Myocyte (in vitro differentiated cells): ENCODE measurements around the gene TPSG1. TPM values are rescaled to one million over a fixed set of nuclear protein-coding genes. Genes with fewer than 3 reads are reported as not detected.
"Not testable (repeated sequence)": the region's sequence is repeated elsewhere in the genome, so short reads cannot be mapped to it uniquely, and the experiment has no call there.

ENCODE experiments used
- DNase-seq: peaks from one replicate; pipeline ENCODE4 v3.0.0-alpha.2; 2012; ENCODE audit warnings: low read depth
- total RNA-seq: library from RNA; depleted of rRNA; stranded (reverse); fragments of >200 nt; gene quantifications from 2 replicates; pipeline ENCODE4 v1.2.3, GENCODE V29; 2014

Gene TPSG1
- total RNA-seq, 1 donor from 2014 or later = not detected

GRCh38 chr16:1257561-1258224 lies 32.6 kb upstream of the TPSG1 start:
- DNase-seq = no peak

DNA sequence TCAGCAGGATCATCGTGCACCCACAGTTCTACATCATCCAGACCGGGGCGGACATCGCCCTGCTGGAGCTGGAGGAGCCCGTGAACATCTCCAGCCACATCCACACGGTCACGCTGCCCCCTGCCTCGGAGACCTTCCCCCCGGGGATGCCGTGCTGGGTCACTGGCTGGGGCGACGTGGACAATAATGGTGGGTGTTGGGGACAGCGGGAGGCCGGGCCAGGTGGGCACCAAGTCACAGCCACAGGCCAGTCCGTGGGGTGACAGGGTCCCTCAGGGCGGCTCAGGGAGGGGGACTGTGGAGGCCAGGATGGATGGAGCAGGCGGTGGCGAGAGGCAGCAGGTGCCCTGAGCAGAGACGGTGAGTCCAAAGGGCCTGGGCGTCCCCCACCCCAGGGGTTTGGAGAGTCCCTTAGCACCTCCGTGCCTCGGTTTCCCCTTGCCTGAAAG lies 31.8 kb upstream of the TPSG1 start:
- no peak for DNase-seq

GRCh38 chr16:1256296-1256873 lies 31.3 kb upstream of the TPSG1 start:
- DNase-seq = not testable (repeated sequence)

DNA sequence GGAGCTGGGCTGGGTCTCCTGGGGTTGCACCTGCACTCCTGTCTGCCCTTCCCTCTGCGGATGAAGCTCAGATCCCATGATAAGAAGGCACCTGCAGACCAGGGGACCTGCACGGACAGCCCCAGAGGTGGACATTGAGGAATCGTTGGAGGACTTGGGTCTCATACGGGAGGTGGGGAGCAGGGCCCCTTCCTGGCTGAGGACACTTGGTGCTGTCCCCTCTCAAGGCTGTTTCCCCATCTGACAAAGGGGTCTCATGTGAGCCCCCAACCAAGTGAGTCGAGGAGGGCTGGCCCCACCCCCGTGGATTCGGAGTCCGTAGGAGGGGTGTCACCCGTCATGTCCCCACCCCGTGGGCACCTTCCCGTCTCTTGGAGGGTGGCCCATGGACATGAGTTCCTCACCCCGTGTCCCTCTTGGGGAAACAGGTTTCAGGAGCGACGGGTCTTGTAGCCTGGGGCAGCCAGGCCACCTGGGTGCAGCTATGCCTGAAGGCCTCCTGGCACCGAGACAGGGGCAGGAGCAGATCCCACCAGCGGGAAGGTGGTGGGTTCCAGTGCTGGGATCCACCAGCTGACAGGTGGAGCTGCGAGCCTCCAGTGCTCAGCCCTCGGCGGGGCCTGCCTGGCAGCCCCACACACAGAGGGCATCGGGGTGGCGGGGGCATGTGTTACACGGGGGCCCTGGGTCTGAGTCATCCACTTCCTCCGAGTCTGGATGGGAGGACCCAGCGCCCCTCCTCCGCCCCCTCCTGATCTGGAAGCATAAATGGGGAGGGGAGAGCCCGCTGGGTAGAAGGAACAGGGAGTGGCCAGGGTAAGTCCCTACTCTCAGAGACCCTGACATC lies 30.4 kb upstream of the TPSG1 start, which contains the start of gene TPSD1:
TPSD1 (plus strand) TSS at position 794 of the 847 bp plus-strand sequence. CDS start 212 bp downstream, outside the sequence.
- not testable (repeated sequence) for DNase-seq

DNA sequence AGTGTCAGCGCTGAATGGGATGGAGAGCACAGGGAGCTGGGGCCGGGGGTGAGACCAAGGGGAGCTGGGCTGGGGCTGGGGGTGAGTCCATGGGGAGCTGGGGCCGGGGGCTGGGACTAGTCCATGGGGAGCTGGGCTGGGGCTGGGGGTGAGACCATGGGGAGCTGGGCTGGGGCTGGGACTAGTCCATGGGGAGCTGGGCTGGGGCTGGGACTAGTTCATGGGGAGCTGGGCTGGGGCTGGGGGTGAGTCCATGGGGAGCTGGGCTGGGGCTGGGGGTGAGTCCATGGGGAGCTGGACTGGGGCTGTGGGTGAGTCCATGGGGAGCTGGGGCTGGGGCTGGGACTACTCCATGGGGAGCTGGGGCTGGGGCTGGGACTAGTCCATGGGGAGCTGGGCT lies 29.8 kb upstream of the TPSG1 start:
- DNase-seq = not testable (repeated sequence)

- DNase-seq = not testable (repeated sequence)
Measured at GRCh38 chr16:1253701-1254364, 28.8 kb upstream of the TPSG1 start.

DNA sequence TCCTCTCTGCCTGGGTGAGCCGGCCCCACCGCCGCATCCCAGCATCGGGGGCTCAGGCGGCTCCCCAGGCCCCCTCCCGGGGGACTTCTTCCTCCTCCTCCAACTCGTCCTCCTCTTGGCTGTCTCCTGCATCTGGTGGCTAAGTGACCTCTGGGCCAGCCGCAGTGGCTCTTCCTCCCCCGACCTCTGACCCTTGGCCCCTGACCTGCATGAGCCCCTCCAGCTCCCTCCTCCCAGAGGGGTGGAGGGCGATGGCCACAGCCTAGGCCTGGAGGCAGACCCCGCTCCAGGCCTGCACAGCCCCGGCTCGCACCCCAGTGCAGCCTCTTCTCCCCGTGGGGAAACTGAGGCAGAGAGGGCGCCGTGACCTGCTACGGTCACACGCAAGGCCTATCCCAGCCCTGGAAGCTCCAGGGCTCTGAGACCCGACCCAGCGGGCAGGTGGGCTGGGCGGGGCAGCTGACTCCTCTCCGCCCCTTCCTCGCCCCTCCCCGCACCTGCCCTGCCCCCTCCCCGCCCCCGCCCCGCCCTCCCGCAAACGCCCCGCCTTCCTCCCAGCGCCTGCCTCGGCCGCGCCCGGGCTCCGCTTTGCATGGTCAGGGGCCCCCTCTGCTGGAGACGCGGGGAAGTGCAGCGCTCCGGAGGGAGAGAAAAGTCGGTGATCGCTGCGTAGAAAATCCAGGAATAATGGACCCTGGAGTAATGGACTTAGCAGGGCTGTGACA lies 24.1 kb upstream of the TPSG1 start:
- not testable (repeated sequence) for DNase-seq

- DNase-seq = not testable (repeated sequence)
Measured at GRCh38 chr16:1247903-1248537, 23.0 kb upstream of the TPSG1 start.

DNA sequence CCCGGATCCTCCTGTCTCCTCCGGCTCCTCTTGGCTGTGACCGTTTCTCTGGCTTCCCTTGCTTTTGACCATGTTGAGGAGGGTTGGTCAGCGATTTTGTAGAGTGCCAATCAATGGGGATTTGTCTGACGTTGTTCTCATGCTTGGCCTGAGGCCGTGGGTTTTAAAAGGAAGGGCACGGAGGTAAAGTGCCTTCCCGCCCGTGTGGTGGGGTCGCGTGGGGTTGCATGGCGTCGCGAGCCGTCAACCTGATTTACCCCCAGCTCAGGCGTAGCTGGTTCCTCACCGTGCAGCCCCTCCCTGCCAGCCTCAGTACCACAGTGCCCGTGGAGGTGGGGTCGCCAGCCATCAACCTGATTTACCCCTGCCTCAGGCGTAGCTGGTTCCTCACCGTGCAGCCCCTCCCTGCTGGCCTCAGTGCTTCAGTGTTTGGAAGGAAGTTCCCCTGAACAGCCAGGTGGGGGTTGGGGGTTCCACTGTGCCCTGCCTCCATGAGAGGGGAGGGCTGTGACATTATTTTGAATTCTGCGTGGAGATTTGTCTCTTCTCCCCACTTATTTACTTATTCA lies 20.5 kb upstream of the TPSG1 start:
- no peak for DNase-seq

DNA sequence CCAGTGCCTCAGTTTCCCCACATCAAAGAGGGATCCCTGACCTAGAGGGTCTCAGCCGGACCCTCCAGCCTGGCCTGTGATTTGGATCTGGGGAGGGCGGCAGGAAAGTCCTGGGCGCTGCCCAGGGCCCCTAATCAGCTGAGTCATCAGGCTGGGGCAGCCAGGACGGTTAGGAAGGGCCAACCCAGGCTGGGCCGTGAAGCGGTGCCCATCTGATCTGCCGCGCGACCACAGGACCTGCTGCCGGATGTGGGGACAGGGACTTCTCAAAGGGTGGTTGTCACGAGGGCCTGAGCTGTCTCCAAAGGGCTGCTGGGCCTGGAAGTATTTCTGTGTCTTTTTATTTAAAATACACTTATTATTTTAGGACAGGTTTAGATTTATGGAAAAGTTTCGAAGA lies 19.8 kb upstream of the TPSG1 start:
- DNase-seq = peak; percentile 3

DNA sequence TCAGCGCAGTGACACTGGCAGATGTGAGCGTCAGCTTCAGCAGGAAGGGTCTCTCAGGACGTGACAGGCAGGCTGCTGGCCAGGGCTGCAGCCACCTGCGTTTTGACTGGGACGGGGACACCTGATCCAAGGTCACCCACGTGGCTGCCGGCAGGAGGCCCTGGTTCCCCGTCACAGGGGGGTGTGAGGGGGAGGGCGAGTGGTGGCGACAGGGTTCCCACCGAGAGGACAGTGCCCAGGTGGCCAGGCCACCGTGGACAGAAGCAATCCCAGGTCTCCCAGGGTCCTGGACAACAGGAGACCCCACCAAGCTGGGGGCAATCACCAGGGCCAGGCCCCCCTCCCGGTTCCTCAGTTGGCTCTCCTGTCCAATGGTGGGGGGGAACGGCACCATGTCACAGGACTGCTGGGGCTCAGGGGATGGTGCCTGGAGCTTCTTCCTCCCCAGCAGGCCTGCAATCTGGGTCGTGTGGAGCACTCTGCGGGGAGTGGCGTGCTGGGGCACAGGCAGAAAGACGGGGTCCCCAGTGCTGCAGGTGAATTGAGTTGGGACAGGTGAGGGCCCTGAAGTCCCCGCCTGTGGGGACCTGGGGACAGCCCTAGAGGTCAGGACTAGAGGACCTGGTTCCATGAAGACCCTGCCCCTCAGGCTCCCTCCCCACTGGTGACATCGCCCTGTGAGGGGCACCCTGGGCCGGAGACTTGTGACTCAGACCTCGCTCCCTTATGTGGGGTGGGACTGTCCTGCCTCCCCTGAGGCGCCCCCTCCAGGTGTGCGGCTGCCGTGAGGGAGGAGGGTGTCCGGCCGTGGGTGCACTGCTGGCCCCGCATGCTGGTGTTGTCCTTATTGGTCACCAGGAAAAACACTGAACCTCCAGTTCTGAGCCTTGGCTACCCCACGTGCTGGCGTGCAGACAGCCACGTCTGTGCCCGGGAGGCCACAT lies 19.1 kb upstream of the TPSG1 start:
- DNase-seq = not testable (repeated sequence)

GRCh38 chr16:1243363-1243762 lies 18.3 kb upstream of the TPSG1 start:
- DNase-seq = not testable (repeated sequence)

GRCh38 chr16:1241081-1241480 lies 16.0 kb upstream of the TPSG1 start:
- DNase-seq = not testable (repeated sequence)

- DNase-seq = not testable (repeated sequence)
Measured at GRCh38 chr16:1240436-1240835, 15.4 kb upstream of the TPSG1 start, which contains the start of gene TPSAB1. Gene TPSAB1 (plus strand): TSS chr16:1240705. CDS start chr16:1240939, 234 bp downstream.

GRCh38 chr16:1239575-1239974 lies 14.5 kb upstream of the TPSG1 start:
- DNase-seq = not testable (repeated sequence)

DNA sequence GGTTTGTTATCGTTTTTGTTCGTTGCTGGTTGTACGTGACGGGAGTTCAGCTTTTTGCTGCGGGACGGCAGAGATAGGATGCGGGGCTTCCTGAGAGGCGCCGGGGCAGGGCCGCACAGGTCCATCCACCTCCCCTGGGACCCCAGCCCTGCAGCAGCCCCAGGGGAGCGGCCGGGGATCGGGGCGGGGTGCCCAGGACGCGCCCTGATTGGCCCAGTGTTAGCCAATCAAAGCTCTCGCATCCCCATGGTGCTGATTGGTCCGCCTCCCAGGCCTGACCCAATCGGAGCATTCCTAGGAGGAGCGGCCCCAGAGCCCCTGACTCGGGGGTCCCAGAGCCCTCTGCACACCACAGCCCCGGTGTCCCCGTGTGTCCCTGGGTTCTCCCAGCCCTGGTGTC lies 13.8 kb upstream of the TPSG1 start:
- not testable (repeated sequence) for DNase-seq

DNA sequence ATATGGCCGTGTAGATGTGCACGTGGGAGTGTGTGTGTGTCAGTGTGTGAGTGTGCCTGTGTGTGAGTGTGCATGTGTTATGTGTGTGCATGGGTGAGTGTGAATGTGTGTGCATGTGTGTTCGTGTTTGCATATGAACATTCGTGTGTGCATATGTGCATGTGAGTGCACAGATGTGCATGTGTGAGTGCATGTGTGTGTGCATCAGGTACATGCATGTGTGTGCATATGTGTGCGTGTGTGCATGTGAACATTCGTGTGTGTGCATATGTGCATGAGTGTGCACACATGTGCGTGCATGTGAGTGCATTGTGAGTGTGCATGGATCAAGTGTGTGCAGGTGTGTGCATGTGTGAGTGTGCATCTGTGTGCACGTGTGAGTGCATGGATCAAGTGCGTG lies 12.9 kb upstream of the TPSG1 start:
- DNase-seq = no peak

- not testable (repeated sequence) for DNase-seq
Measured at GRCh38 chr16:1236659-1237058, 11.6 kb upstream of the TPSG1 start.
